ENCODE measurements around the gene SH3BGR. TPM values are rescaled to one million over a fixed set of nuclear protein-coding genes. Genes with fewer than 3 reads are reported as not detected.

Gene SH3BGR
- total and polyA plus RNA-seq, 2 of the 4 experiments (the other 2 are of a cell fraction), result 1.6 to 2.0 TPM

DNA sequence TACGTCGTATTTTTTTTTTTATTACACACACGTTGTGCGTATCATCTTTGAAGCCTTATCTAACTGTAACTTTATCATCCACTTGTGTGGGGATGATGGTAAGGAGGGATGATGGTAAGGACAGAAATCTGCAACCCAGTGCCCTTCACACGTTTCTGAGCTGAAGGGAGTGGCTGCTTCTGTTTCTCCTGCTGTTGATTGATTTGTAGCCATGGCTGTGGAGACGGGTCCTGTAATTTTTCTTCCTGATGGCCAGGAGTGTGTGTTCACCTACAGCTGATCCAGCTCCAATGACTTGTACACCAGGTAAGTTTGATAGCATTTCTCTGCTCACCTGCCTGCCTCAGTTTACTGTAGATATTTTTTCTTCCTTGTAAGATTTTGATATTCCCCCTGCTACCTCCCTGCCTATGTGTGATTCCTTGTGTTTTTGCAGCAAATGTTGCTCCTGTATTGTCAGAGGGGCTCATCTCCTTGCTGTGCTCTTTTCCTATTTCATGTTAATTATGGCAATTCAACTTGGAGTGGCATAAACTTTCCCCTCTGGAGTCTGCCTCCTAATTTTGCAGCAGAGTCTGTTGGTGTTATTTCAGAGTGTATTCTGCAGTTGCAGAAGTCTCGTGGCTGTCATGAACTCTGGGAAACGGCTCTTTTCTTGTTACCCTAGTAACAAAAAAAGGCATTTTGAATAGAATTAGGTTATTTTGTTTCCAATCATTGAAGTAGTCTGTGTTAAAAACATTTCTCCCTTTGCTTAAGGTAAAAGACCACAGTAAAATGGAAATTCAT is 64.1 kb downstream of the SH3BGR start:
- no peak overlapping the region for H3K4me2 ChIP-seq (ENCODE audit: low read depth, low read length)
- H3K4ac ChIP-seq (ENCODE audit: low read depth, low read length), result no peak overlapping the region
- H3K23ac ChIP-seq (ENCODE audit: low read depth, low read length), result no peak overlapping the region
- H4K20me1 ChIP-seq (ENCODE audit: insufficient read depth, low read length), result no peaks in the 10 kb centered on the region
- H3K9me1 ChIP-seq (ENCODE audit: insufficient read depth, low read length), result peaks cover 3% of the 10 kb centered on the region; the same call in 1 of the 2 replicates
- no CpG with 5 or more reads among the region's 8 CpGs for WGBS, 2 experiments (ENCODE audit: extremely low coverage in 2 of 2, insufficient read length in 1 of 2)
- intact Hi-C loops (cut with micrococcal nuclease), result loop anchor here (5.0 kb wide), 1 partner anchor 1616 kb away; no protein-coding TSS in a partner anchor
- no peaks in the 10 kb centered on the region for H3K4me1 ChIP-seq (ENCODE audit: control insufficient read depth, insufficient read depth, low read length)
- no peak overlapping the region for H3K56ac ChIP-seq (ENCODE audit: extremely low read depth, insufficient read depth, low read length)
- H3K27me3 ChIP-seq (ENCODE audit: control insufficient read depth, insufficient read depth, low read length), result no peaks in the 10 kb centered on the region; the same call in 1 of the 2 replicates
- H3K4me3 ChIP-seq (ENCODE audit: insufficient read depth, low read depth, low read length), result no peak overlapping the region
- no peak for ATAC-seq (ENCODE audit: low read depth)
- in situ Hi-C loops (cut with MboI; ENCODE audit: low sequenced_read_pairs), result loop anchor here (5.0 kb wide), 1 partner anchor 201 kb away; no protein-coding TSS in a partner anchor
- no TSS peak for BruUV-seq (replicated peaks)
- H4K91ac ChIP-seq (ENCODE audit: insufficient read depth, low read depth, low read length), result no peak overlapping the region
- H2AFZ ChIP-seq (replicated peaks; ENCODE audit: low read length, poor library complexity), result no peak overlapping the region
- no peak overlapping the region for H2AK5ac ChIP-seq (ENCODE audit: low read depth, low read length)
- no peaks in the 10 kb centered on the region for H3K36me3 ChIP-seq (ENCODE audit: control insufficient read depth, insufficient read depth, low read length)
- H2BK120ac ChIP-seq (ENCODE audit: low read depth, low read length), result no peak overlapping the region
- dilution Hi-C loops (cut with HindIII; ENCODE audit: low sequenced_read_pairs, unreplicated experiment), result loop anchor here (25.0 kb wide), 1 partner anchor 196 kb away; no protein-coding TSS in a partner anchor
- no peak overlapping the region for H4K5ac ChIP-seq (ENCODE audit: low read depth, low read length)
- H3K18ac ChIP-seq (ENCODE audit: low read depth, low read length), result no peak overlapping the region
- CTCF ChIA-PET, result no interaction called here
- DNase-seq, result no peak
- H4K8ac ChIP-seq (ENCODE audit: low read depth in 2 of 2, low read length in 2 of 2), result no peak overlapping the region
- H3K27ac ChIP-seq (ENCODE audit: insufficient read depth, low read length), result no peak overlapping the region
- no peak overlapping the region for H2BK20ac ChIP-seq (ENCODE audit: low read depth, low read length)
- H3K9me3 ChIP-seq (ENCODE audit: control insufficient read depth, insufficient read depth, low read length), result no peaks in the 10 kb centered on the region
- no peak overlapping the region for H3K14ac ChIP-seq (replicated peaks; ENCODE audit: low read depth, low read length)
- H2BK15ac ChIP-seq (ENCODE audit: low read depth, low read length), result no peak overlapping the region
- H3K9ac ChIP-seq (ENCODE audit: low read depth, low read length), result no peak overlapping the region
- POLR2A ChIA-PET (ENCODE audit: unreplicated experiment), result interaction anchor here (0.7 kb wide), 1 partner anchor 132 kb away, joined by 10 read pairs; no protein-coding TSS in a partner anchor
- H2AK9ac ChIP-seq (replicated peaks; ENCODE audit: low read depth, low read length, poor library complexity), result no peak overlapping the region
- H3K79me1 ChIP-seq (ENCODE audit: low read depth in 1 of 2, low read length in 2 of 2), result no peaks in the 10 kb centered on the region
- TF ChIP-seq CEBPB (IDR thresholded peaks at IDR 0.05; ENCODE audit: low read depth, low read length), result no peak
- TF ChIP-seq BHLHE40 (IDR thresholded peaks at IDR 0.05; ENCODE audit: low read depth, low read length), result no peak
- no peak for TF ChIP-seq MXI1 (IDR thresholded peaks at IDR 0.05; ENCODE audit: borderline replicate concordance, low read depth, low read length)
- TF ChIP-seq, protein P1, sequence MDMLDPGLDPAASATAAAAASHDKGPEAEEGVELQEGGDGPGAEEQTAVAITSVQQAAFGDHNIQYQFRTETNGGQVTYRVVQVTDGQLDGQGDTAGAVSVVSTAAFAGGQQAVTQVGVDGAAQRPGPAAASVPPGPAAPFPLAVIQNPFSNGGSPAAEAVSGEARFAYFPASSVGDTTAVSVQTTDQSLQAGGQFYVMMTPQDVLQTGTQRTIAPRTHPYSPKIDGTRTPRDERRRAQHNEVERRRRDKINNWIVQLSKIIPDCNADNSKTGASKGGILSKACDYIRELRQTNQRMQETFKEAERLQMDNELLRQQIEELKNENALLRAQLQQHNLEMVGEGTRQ (IDR thresholded peaks at IDR 0.05; ENCODE audit: low read depth, low read length), result no peak
- no peak for TF ChIP-seq SMC3 (IDR thresholded peaks at IDR 0.05; ENCODE audit: low read depth, low read length)
- TF ChIP-seq POLR2A (IDR thresholded peaks at IDR 0.05; ENCODE audit: low read depth, low read length), result no peak
- H2BK5ac ChIP-seq (ENCODE audit: low read depth, low read length, poor library complexity, severe bottlenecking), result no peak overlapping the region

Measured in IMR-90 (cell line).